Stimulated activated CD4-positive, alpha-beta T cell treated with anti-CD3 and anti-CD28 coated beads, TNF-alpha, amount 100 ng/mL, for 4 hours (primary cell): Measurements from ENCODE around the gene CYTH3.
"Not testable (repeated sequence)": the region's sequence is repeated elsewhere in the genome, so short reads cannot be mapped to it uniquely, and the experiment has no call there.

ENCODE experiments used
- DNase-seq, 3 experiments: peaks; one replicate each; pipeline ENCODE4 v3.0.0-alpha.2; 2020; ENCODE audit warnings: low read depth in 3 of 3

The CYTH3 gene

GRCh38 chr7:6153646-6154541 lies 118.5 kb downstream of the CYTH3 start:
- no peak for DNase-seq

- no peak for DNase-seq
These were observed 120.3 kb downstream of the CYTH3 start for GRCh38 chr7:6151994-6152735.

- DNase-seq: not testable (repeated sequence)
These were observed 120.9 kb downstream of the CYTH3 start for GRCh38 chr7:6151527-6151926.

- DNase-seq: no peak
These were observed 122.4 kb downstream of the CYTH3 start for GRCh38 chr7:6149996-6150395.

GRCh38 chr7:6148724-6149360 lies 123.6 kb downstream of the CYTH3 start:
- DNase-seq: no peak

GRCh38 chr7:6147627-6148026 lies 124.8 kb downstream of the CYTH3 start:
- no peak for DNase-seq

- DNase-seq: no peak
These were observed 125.8 kb downstream of the CYTH3 start for GRCh38 chr7:6146666-6147065.

- DNase-seq: no peak
These were observed 128.4 kb downstream of the CYTH3 start for GRCh38 chr7:6143997-6144396.

- DNase-seq: no peak
These were observed 129.5 kb downstream of the CYTH3 start for GRCh38 chr7:6142871-6143380.

GRCh38 chr7:6139189-6139996 lies 133.0 kb downstream of the CYTH3 start:
- no peak for DNase-seq

- no peak for DNase-seq
These were observed 135.9 kb downstream of the CYTH3 start for GRCh38 chr7:6136475-6136874.

GRCh38 chr7:6133249-6133648 lies 139.2 kb downstream of the CYTH3 start:
- DNase-seq: no peak

- no peak for DNase-seq
These were observed 142.3 kb downstream of the CYTH3 start for GRCh38 chr7:6130007-6130587.

GRCh38 chr7:6128205-6128604 lies 144.2 kb downstream of the CYTH3 start:
- DNase-seq: no peak

GRCh38 chr7:6127110-6127490 lies 145.3 kb downstream of the CYTH3 start:
- DNase-seq: no peak

- DNase-seq: no peak
These were observed 148.6 kb downstream of the CYTH3 start for GRCh38 chr7:6123843-6124242.

- no peak for DNase-seq
These were observed 151.3 kb downstream of the CYTH3 start for GRCh38 chr7:6121141-6121540.

GRCh38 chr7:6117533-6117932 lies 154.9 kb downstream of the CYTH3 start:
- DNase-seq: no peak

GRCh38 chr7:6116211-6116610 lies 156.2 kb downstream of the CYTH3 start:
- DNase-seq: no peak
